Mesothelial cell of epicardium (in vitro differentiated cells): ENCODE results near the gene ABCA7. TPM values are rescaled to one million over a fixed set of nuclear protein-coding genes. Genes with fewer than 3 reads are reported as not detected.

Experiments
- DNase-seq, 2 experiments: peaks; one replicate each; pipeline ENCODE4 v3.0.0; 2021; ENCODE audit warnings: low spot score in 2 of 2; ENCODE audit not compliant: unreplicated experiment in 2 of 2
- H3K27ac Mint-ChIP-seq: 2 replicates; pipeline ENCODE4 v1.8.0; 2021; ENCODE audit warnings: mixed read lengths
- H3K27me3 Mint-ChIP-seq: 2 replicates; pipeline ENCODE4 v1.8.0; 2021; ENCODE audit warnings: low read depth, mixed read lengths
- H3K36me3 Mint-ChIP-seq: 2 replicates; pipeline ENCODE4 v1.8.0; 2021; ENCODE audit warnings: mixed read lengths
- H3K4me1 Mint-ChIP-seq: 2 replicates; pipeline ENCODE4 v1.8.0; 2021; ENCODE audit warnings: mixed read lengths
- H3K4me3 Mint-ChIP-seq: 2 replicates; pipeline ENCODE4 v1.8.0; 2021; ENCODE audit warnings: mild to moderate bottlenecking, moderate library complexity, mixed read lengths
- H3K9me3 Mint-ChIP-seq: 2 replicates; pipeline ENCODE4 v1.8.0; 2021; ENCODE audit warnings: mixed read lengths
- total RNA-seq: library from RNA; stranded (reverse); gene quantifications from 3 replicates; pipeline ENCODE4 v1.2.1, GENCODE V29; 2021
- TF ChIP-seq, protein P1 (sequence below): fragments of 200-600 bp; sonication (generic); IDR thresholded peaks from one replicate; pipeline ENCODE4 v1.5.0; 2021; ENCODE audit warnings: antibody characterized with exemption; ENCODE audit not compliant: unreplicated experiment

The ABCA7 gene
- total RNA-seq, 1 donor from 2014 or later = 22.5 TPM

DNA sequence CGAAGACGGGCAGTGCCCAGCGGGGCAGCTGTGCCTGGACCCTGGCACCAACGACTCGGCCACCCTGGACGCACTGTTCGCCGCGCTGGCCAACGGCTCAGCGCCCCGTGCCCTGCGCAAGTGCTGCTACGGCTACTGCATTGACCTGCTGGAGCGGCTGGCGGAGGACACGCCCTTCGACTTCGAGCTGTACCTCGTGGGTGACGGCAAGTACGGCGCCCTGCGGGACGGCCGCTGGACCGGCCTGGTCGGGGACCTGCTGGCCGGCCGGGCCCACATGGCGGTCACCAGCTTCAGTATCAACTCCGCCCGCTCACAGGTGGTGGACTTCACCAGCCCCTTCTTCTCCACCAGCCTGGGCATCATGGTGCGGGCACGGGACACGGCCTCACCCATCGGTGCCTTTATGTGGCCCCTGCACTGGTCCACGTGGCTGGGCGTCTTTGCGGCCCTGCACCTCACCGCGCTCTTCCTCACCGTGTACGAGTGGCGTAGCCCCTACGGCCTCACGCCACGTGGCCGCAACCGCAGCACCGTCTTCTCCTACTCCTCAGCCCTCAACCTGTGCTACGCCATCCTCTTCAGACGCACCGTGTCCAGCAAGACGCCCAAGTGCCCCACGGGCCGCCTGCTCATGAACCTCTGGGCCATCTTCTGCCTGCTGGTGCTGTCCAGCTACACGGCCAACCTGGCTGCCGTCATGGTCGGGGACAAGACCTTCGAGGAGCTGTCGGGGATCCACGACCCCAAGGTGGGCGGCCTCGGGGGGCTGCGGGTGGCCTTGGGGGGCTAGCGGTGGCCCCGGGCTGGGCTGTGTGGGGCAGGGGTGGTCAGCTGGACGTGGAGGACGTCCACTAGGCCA, 34.9 kb upstream of the ABCA7 start:
- Mint-ChIP-seq H3K36me3 (peaks cover 7% of the 10 kb centered on the region), H3K4me3 (no peak overlapping the region), H3K27ac (no peak overlapping the region), H3K9me3 (no peaks in the 10 kb centered on the region), H3K4me1 (peaks cover 3% of the 10 kb centered on the region), H3K27me3 (peaks cover 30% of the 10 kb centered on the region)
- DNase-seq = no peak
- TF ChIP-seq, protein P1, sequence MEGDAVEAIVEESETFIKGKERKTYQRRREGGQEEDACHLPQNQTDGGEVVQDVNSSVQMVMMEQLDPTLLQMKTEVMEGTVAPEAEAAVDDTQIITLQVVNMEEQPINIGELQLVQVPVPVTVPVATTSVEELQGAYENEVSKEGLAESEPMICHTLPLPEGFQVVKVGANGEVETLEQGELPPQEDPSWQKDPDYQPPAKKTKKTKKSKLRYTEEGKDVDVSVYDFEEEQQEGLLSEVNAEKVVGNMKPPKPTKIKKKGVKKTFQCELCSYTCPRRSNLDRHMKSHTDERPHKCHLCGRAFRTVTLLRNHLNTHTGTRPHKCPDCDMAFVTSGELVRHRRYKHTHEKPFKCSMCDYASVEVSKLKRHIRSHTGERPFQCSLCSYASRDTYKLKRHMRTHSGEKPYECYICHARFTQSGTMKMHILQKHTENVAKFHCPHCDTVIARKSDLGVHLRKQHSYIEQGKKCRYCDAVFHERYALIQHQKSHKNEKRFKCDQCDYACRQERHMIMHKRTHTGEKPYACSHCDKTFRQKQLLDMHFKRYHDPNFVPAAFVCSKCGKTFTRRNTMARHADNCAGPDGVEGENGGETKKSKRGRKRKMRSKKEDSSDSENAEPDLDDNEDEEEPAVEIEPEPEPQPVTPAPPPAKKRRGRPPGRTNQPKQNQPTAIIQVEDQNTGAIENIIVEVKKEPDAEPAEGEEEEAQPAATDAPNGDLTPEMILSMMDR = no peak

DNA sequence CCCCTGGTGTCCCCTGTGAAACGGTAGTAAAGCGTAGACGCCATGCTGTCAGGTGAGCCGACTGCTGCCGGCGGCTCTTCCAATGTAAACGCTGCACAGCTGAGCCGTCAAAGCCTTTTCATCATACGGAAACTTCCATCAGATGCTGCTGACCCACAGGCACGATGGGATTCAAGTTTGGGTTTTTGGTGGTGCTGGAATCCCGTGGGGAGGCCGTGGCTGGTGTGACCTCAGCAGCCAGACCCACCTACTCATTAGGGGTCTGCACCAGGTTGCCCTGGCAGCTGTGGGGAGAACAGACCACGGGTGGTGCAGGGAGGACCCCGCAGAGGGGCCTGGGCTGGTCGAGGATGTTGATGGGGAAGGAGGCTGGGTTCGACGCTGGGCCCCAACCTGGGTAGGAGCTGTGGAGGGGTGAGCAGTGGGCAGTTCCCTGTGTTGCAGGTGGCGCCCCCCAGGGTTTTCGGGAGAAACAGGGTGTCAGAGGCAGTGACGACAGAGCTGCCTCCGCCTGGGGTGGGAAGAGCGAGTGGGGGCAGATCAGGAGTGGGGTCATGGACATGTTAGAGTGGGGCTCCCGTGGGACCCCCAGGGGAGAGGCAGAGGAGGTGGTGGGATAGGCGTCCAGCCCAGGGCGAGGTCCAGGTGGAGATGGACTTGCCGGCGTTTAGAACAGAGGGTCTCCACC, 33.1 kb upstream of the ABCA7 start:
- Mint-ChIP-seq H3K9me3 (no peaks in the 10 kb centered on the region), H3K4me3 (no peak overlapping the region), H3K4me1 (no peaks in the 10 kb centered on the region), H3K36me3 (peaks cover 7% of the 10 kb centered on the region), H3K27ac (no peak overlapping the region), H3K27me3 (peaks cover 18% of the 10 kb centered on the region)
- no peak for DNase-seq
- TF ChIP-seq, protein P1 = no peak

DNA sequence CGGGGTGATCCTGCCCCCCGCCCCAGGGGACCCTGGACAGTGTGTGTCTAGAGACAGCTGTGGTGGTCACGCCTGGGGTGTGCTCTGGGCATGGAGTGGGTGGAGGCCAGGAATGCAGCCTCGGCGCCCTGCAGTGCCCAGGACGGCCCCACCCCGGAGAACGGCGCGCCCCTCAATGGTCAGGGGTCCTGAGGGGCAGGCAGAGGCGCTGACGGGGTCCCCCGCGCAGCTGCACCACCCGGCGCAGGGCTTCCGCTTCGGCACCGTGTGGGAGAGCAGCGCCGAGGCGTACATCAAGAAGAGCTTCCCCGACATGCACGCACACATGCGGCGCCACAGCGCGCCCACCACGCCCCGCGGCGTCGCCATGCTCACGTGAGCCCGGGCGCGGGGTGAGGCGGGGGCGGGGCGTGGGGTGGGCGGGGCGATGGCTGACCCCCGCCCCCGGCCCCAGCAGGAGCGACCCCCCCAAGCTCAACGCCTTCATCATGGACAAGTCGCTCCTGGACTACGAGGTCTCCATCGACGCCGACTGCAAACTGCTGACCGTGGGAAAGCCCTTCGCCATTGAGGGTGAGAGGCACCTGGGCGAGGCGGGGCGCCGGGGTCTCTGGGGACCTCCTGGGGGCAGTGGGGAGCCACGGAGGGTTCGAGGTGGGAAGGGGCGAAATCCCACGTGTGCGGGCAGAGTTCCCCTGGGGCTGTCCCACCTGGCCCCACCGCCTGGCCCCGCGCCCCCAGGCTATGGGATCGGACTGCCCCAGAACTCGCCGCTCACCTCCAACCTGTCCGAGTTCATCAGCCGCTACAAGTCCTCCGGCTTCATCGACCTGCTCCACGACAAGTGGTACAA, 32.3 kb upstream of the ABCA7 start:
- Mint-ChIP-seq H3K36me3 (peaks cover 7% of the 10 kb centered on the region), H3K27me3 (peaks cover 13% of the 10 kb centered on the region), H3K27ac (no peak overlapping the region), H3K4me1 (no peaks in the 10 kb centered on the region), H3K9me3 (no peaks in the 10 kb centered on the region), H3K4me3 (no peak overlapping the region)
- TF ChIP-seq, protein P1 = no peak
- no peak for DNase-seq

DNA sequence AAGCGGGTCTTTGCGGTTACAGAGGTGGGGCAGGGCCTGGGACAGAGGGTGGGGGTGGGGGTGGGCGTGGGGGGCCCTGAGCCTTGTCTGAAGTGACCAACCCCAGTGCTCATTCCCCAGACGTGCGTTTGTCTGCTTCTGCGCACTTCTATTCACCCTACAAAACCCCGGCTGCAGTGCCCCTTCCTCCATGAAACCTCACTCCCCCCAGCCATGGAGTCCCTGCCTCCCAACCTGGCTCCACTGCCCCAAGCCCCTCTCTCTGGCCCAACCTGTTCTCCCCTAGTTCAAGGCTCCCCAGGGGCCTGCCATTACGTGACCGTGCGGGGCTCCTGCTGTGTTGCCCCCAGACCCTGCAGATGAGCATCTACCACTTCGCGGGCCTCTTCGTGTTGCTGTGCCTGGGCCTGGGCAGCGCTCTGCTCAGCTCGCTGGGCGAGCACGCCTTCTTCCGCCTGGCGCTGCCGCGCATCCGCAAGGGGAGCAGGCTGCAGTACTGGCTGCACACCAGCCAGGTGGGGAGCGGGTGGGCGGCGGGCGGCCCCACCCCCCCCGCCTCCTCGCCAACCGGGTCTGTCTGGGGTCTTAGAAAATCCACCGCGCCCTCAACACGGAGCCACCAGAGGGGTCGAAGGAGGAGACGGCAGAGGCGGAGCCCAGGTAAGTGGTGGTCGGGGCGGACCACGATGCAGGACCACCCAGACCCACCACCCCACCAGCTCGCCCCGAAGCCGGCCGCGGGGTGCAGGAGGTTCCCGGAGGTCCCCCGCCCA, 31.5 kb upstream of the ABCA7 start:
- Mint-ChIP-seq H3K36me3 (peaks cover 7% of the 10 kb centered on the region), H3K27me3 (peaks cover 9% of the 10 kb centered on the region), H3K4me3 (no peak overlapping the region), H3K27ac (no peak overlapping the region), H3K4me1 (no peaks in the 10 kb centered on the region), H3K9me3 (no peaks in the 10 kb centered on the region)
- TF ChIP-seq, protein P1 = no peak
- DNase-seq = no peak
